WTC11 (cell line): ENCODE data around the gene NKAIN4. TPM values are rescaled to one million over a fixed set of nuclear protein-coding genes. Genes with fewer than 3 reads are reported as not detected.

ENCODE experiments used
- ATAC-seq: fragments of 200-7000 bp; cut with Tn5 transposase; 2 replicates; pipeline ENCODE4 v1.10.0; 2021; ENCODE audit warnings: mild to moderate bottlenecking, moderate library complexity
- CTCF ChIA-PET: fragments of 300-600 bp; sonication (Branson Sonifier 250); formaldehyde crosslinking; loops from one replicate; lab custom pipeline; 2021; ENCODE audit warnings: antibody characterized with exemption; lab: Charles Lee
- POLR2A ChIA-PET: fragments of 350-600 bp; sonication (Branson Sonifier 250); formaldehyde crosslinking; loops from one replicate; lab custom pipeline; 2021; ENCODE audit warnings: antibody characterized with exemption; lab: Charles Lee
- DNase-seq: peaks from one replicate; pipeline ENCODE4 v3.0.0; 2021; ENCODE audit warnings: low spot score
- H3K27ac Mint-ChIP-seq: 2 replicates; pipeline ENCODE4 v1.8.0; 2021; ENCODE audit warnings: mixed read lengths
- H3K27me3 Mint-ChIP-seq: 2 replicates; pipeline ENCODE4 v1.8.0; 2021; ENCODE audit warnings: low read depth, mild to moderate bottlenecking, moderate library complexity, mixed read lengths
- H3K36me3 Mint-ChIP-seq: 2 replicates; pipeline ENCODE4 v1.8.0; 2021; ENCODE audit warnings: mixed read lengths
- H3K4me1 Mint-ChIP-seq: 2 replicates; pipeline ENCODE4 v1.8.0; 2022; ENCODE audit warnings: mixed read lengths
- H3K4me3 Mint-ChIP-seq: 2 replicates; pipeline ENCODE4 v1.8.0; 2021; ENCODE audit warnings: mild to moderate bottlenecking, moderate library complexity, mixed read lengths
- H3K9me3 Mint-ChIP-seq: 2 replicates; pipeline ENCODE4 v1.8.0; 2021; ENCODE audit warnings: mixed read lengths
- ATF6 ChIP-seq: sonication (generic); formaldehyde crosslinking; IDR thresholded peaks from 2 replicates; pipeline ENCODE4 v1.8.1; 2023; ENCODE audit warnings: mild to moderate bottlenecking, missing genetic modification reagents
- CDX4 ChIP-seq: fragments of 250-450 bp; sonication (Bioruptor Pico); IDR thresholded peaks from 2 replicates; pipeline ENCODE4 v1.9.0; 2021; ENCODE audit warnings: moderate library complexity, mild to moderate bottlenecking, inconsistent platforms, borderline replicate concordance
- ERG ChIP-seq: fragments of 250-450 bp; sonication (Bioruptor Pico); IDR thresholded peaks from 2 replicates; pipeline ENCODE4 v1.8.0; 2021; ENCODE audit warnings: mild to moderate bottlenecking
- ESRRA ChIP-seq: sonication (generic); formaldehyde crosslinking; IDR thresholded peaks from 2 replicates; pipeline ENCODE4 v1.8.1; 2022; ENCODE audit warnings: mild to moderate bottlenecking, missing genetic modification reagents, borderline replicate concordance
- ETV6 ChIP-seq: sonication (generic); formaldehyde crosslinking; IDR thresholded peaks from 2 replicates; pipeline ENCODE4 v1.8.1; 2022; ENCODE audit warnings: mild to moderate bottlenecking, missing genetic modification reagents
- FOXJ3 ChIP-seq: sonication (generic); formaldehyde crosslinking; IDR thresholded peaks from 2 replicates; pipeline ENCODE4 v1.9.0; 2021; ENCODE audit warnings: missing genetic modification reagents, mild to moderate bottlenecking, borderline replicate concordance
- FOXP1 ChIP-seq: sonication (generic); formaldehyde crosslinking; IDR thresholded peaks from 2 replicates; pipeline ENCODE4 v1.8.0; 2022; ENCODE audit warnings: missing genetic modification reagents, mild to moderate bottlenecking, moderate library complexity, borderline replicate concordance
- GTF2I ChIP-seq: fragments of 250-450 bp; sonication (Bioruptor Pico); conservative IDR thresholded peaks from 2 replicates; pipeline ENCODE4 v1.4.0; 2021; ENCODE audit warnings: mild to moderate bottlenecking
- JUN ChIP-seq: sonication (generic); formaldehyde crosslinking; IDR thresholded peaks from 2 replicates; pipeline ENCODE4 v1.8.0; 2023; ENCODE audit warnings: mild to moderate bottlenecking, missing genetic modification reagents
- NFATC4 ChIP-seq: fragments of 250-450 bp; sonication (Bioruptor Pico); IDR thresholded peaks from 2 replicates; pipeline ENCODE4 v1.9.0; 2021; ENCODE audit warnings: mild to moderate bottlenecking
- PRRX2 ChIP-seq: fragments of 250-450 bp; sonication (Bioruptor Pico); IDR thresholded peaks from 2 replicates; pipeline ENCODE4 v1.8.0; 2021; ENCODE audit warnings: mild to moderate bottlenecking
- ZBTB43 ChIP-seq: sonication (generic); formaldehyde crosslinking; IDR thresholded peaks from 2 replicates; pipeline ENCODE4 v1.8.1; 2023; ENCODE audit warnings: mild to moderate bottlenecking, missing genetic modification reagents
- ZMAT4 ChIP-seq: fragments of 250-450 bp; sonication (Bioruptor Pico); IDR thresholded peaks from 2 replicates; pipeline ENCODE4 v1.9.0; 2021; ENCODE audit warnings: mild to moderate bottlenecking
- ZNF138 ChIP-seq: sonication (generic); formaldehyde crosslinking; conservative IDR thresholded peaks from 2 replicates; pipeline ENCODE4 v1.8.1; 2022; ENCODE audit warnings: mild to moderate bottlenecking, moderate library complexity, missing genetic modification reagents
- ZNF317 ChIP-seq: sonication (generic); formaldehyde crosslinking; IDR thresholded peaks from 2 replicates; pipeline ENCODE4 v1.8.1; 2023; ENCODE audit warnings: low read depth, mild to moderate bottlenecking, moderate library complexity, missing genetic modification reagents, borderline replicate concordance
- ZNF396 ChIP-seq: fragments of 250-450 bp; sonication (Bioruptor Pico); IDR thresholded peaks from 2 replicates; pipeline ENCODE4 v1.8.0; 2021; ENCODE audit warnings: mild to moderate bottlenecking, moderate library complexity, borderline replicate concordance
- ZNF423 ChIP-seq: fragments of 250-450 bp; sonication (Bioruptor Pico); IDR thresholded peaks from 2 replicates; pipeline ENCODE4 v2.1.2; 2022; ENCODE audit warnings: mild to moderate bottlenecking, moderate library complexity
- total RNA-seq: library from RNA; stranded (reverse); gene quantifications from 3 replicates; pipeline ENCODE4 v1.2.3, GENCODE V29; 2021
- TF ChIP-seq, protein P1 (sequence below): sonication (generic); formaldehyde crosslinking; IDR thresholded peaks from 2 replicates; pipeline ENCODE4 v1.8.1; 2022; ENCODE audit warnings: missing genetic modification reagents, borderline replicate concordance
- TF ChIP-seq, protein P2 (sequence below): fragments of 250-450 bp; sonication (Bioruptor Pico); IDR thresholded peaks from 2 replicates; pipeline ENCODE4 v1.9.0; 2021; ENCODE audit warnings: mild to moderate bottlenecking, borderline replicate concordance

NKAIN4 gene
- total RNA-seq, 1 experiment from 2014 or later, result 7.2 TPM

- no peaks in the 10 kb centered on the region for H3K9me3 Mint-ChIP-seq
- no peak overlapping the region for H3K4me3 Mint-ChIP-seq
- H3K27ac Mint-ChIP-seq, result no peak overlapping the region
- TF ChIP-seq ZNF396 (CRISPR knock-in tag) (no peak), ATF6 (CRISPR knock-in tag) (no peak), NFATC4 (CRISPR knock-in tag) (no peak), ZBTB43 (CRISPR knock-in tag) (no peak), ETV6 (CRISPR knock-in tag) (no peak), JUN (CRISPR knock-in tag) (no peak), ESRRA (no peak), ERG (CRISPR knock-in tag) (no peak), GTF2I (CRISPR knock-in tag) (no peak), ZNF423 (CRISPR knock-in tag) (no peak), ZNF138 (CRISPR knock-in tag) (no peak), PRRX2 (no peak), ZNF317 (CRISPR knock-in tag) (no peak)
- TF ChIP-seq, protein P1, sequence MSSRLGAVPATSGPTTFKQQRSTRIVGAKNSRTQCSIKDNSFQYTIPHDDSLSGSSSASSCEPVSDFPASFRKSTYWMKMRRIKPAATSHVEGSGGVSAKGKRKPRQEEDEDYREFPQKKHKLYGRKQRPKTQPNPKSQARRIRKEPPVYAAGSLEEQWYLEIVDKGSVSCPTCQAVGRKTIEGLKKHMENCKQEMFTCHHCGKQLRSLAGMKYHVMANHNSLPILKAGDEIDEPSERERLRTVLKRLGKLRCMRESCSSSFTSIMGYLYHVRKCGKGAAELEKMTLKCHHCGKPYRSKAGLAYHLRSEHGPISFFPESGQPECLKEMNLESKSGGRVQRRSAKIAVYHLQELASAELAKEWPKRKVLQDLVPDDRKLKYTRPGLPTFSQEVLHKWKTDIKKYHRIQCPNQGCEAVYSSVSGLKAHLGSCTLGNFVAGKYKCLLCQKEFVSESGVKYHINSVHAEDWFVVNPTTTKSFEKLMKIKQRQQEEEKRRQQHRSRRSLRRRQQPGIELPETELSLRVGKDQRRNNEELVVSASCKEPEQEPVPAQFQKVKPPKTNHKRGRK (CRISPR knock-in tag), result no peak
- H3K27me3 Mint-ChIP-seq, result no peaks in the 10 kb centered on the region
- H3K36me3 Mint-ChIP-seq, result peaks cover 21% of the 10 kb centered on the region
- H3K4me1 Mint-ChIP-seq, result no peaks in the 10 kb centered on the region
- POLR2A ChIA-PET, result no interaction called here
- CTCF ChIA-PET, result interaction anchor here (0.8 to 4.7 kb wide), 2 partner anchors 10 to 59 kb away, joined by 9 to 66 read pairs; partner anchors contain the start of gene ARFGAP1
- ATAC-seq (no peak), DNase-seq (no peak)
Observed at GRCh38 chr20:63282946-63283345, 28.7 kb upstream of the NKAIN4 start.

DNA sequence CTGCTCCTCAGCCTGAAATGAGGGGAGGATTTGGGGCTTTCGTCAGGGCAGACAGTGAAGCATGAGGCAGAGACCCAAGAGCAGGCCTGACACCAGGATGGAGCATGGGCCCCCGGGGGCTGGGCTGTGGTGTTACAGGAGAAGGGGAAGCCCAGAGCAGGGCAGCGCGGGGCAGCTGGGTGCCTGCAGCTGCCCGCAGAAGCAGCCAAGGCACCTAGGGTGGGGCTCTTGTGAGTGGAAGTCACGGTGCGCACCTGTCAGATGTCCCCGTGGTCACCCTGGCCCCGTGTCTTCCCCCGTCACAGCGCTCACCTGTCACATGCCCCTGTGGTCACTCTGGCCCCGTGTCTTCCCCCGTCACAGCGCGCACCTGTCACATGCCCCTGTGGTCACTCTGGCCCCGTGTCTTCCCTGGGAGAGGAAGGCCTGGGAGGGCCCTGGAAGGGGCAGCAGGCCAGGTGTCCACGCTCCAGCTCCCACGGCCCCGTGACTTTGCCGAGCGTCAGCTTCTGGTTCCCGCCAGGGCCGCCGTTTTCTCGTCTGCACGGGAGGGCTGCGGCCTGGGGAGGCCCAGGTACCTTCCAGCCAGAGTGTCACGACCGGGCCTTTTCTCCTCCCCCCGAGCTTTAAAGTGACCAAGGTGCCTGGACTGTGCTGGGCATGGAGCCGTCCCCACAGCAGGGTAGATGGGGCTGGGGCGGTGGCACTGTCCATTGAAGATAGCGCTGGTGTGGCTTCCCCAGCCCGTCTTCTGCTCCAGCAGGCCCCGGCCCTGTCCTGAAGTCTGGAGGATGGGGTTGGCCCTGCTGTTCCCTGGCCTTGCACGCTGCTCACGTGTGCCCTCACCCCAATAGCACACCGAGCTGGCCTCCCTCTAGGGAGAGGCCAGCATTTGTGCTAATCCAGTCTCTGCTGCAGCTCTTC lies 27.7 kb upstream of the NKAIN4 start:
- ATAC-seq (no peak), DNase-seq (no peak)
- H3K9me3 Mint-ChIP-seq, result no peaks in the 10 kb centered on the region
- H3K36me3 Mint-ChIP-seq, result peaks cover 26% of the 10 kb centered on the region
- no peak overlapping the region for H3K4me3 Mint-ChIP-seq
- no peaks in the 10 kb centered on the region for H3K4me1 Mint-ChIP-seq
- H3K27me3 Mint-ChIP-seq, result no peaks in the 10 kb centered on the region
- H3K27ac Mint-ChIP-seq, result no peak overlapping the region
- TF ChIP-seq ATF6 (CRISPR knock-in tag) (no peak), FOXP1 (CRISPR knock-in tag) (no peak), JUN (CRISPR knock-in tag) (no peak), FOXJ3 (CRISPR knock-in tag) (no peak), CDX4 (CRISPR knock-in tag) (no peak), ZMAT4 (no peak)
- TF ChIP-seq, protein P2, sequence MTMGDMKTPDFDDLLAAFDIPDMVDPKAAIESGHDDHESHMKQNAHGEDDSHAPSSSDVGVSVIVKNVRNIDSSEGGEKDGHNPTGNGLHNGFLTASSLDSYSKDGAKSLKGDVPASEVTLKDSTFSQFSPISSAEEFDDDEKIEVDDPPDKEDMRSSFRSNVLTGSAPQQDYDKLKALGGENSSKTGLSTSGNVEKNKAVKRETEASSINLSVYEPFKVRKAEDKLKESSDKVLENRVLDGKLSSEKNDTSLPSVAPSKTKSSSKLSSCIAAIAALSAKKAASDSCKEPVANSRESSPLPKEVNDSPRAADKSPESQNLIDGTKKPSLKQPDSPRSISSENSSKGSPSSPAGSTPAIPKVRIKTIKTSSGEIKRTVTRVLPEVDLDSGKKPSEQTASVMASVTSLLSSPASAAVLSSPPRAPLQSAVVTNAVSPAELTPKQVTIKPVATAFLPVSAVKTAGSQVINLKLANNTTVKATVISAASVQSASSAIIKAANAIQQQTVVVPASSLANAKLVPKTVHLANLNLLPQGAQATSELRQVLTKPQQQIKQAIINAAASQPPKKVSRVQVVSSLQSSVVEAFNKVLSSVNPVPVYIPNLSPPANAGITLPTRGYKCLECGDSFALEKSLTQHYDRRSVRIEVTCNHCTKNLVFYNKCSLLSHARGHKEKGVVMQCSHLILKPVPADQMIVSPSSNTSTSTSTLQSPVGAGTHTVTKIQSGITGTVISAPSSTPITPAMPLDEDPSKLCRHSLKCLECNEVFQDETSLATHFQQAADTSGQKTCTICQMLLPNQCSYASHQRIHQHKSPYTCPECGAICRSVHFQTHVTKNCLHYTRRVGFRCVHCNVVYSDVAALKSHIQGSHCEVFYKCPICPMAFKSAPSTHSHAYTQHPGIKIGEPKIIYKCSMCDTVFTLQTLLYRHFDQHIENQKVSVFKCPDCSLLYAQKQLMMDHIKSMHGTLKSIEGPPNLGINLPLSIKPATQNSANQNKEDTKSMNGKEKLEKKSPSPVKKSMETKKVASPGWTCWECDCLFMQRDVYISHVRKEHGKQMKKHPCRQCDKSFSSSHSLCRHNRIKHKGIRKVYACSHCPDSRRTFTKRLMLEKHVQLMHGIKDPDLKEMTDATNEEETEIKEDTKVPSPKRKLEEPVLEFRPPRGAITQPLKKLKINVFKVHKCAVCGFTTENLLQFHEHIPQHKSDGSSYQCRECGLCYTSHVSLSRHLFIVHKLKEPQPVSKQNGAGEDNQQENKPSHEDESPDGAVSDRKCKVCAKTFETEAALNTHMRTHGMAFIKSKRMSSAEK (CRISPR knock-in tag), result no peak
- CTCF ChIA-PET, result interaction anchor here (0.6 to 4.7 kb wide), 16 partner anchors 9 to 757 kb away, joined by 3 to 66 read pairs (median 4); partner anchors contain the start of genes ARFGAP1 and BIRC7
- POLR2A ChIA-PET, result no interaction called here
